BJ (cell line): ENCODE data around the gene KRTCAP2. TPM values are rescaled to one million over a fixed set of nuclear protein-coding genes. Genes with fewer than 3 reads are reported as not detected.
"Not testable (repeated sequence)": the region's sequence is repeated elsewhere in the genome, so short reads cannot be mapped to it uniquely, and the experiment has no call there.

ENCODE experiments used
- CTCF ChIA-PET: fragments of 350-600 bp; formaldehyde crosslinking; extraction: SDS; loops from one replicate; lab custom pipeline; 2021; ENCODE audit warnings: antibody characterized with exemption, inconsistent platforms; lab: Yijun Ruan, JAX
- POLR2A ChIA-PET: fragments of 300-600 bp; sonication (Branson Sonifier 250); formaldehyde crosslinking; extraction: SDS; loops from one replicate; lab custom pipeline; 2021; ENCODE audit warnings: antibody characterized with exemption; lab: Charles Lee
- DNase-seq: peaks from one replicate; pipeline ENCODE4 v3.0.0-alpha.2; 2011; ENCODE audit warnings: low read depth
- H3K27me3 ChIP-seq: 2 replicates; pipeline ENCODE4 v1.6.0; 2011; ENCODE audit warnings: low read length; ENCODE audit not compliant: control insufficient read depth, insufficient read depth
- H3K36me3 ChIP-seq: 2 replicates; pipeline ENCODE4 v1.5.1; 2011; ENCODE audit warnings: low read length; ENCODE audit not compliant: control insufficient read depth, insufficient read depth
- H3K4me3 ChIP-seq: 2 replicates; pipeline ENCODE4 v1.5.1; 2011; ENCODE audit warnings: low read depth, mild to moderate bottlenecking, control low read depth, low read length
- CTCF ChIP-seq: IDR thresholded peaks from 2 replicates; pipeline ENCODE4 v1.5.1; 2011; ENCODE audit warnings: low read depth, mild to moderate bottlenecking, control low read depth, inconsistent platforms, low read length, moderate library complexity; ENCODE audit not compliant: insufficient read depth
- polyA plus RNA-seq: library from polyadenylated mRNA; depleted of rRNA; stranded (reverse); fragments of >200 nt; gene quantifications from 2 replicates; pipeline ENCODE4 v1.2.3, GENCODE V29; 2011

Gene KRTCAP2
- polyA plus RNA-seq, 1 experiment = 225 TPM

DNA sequence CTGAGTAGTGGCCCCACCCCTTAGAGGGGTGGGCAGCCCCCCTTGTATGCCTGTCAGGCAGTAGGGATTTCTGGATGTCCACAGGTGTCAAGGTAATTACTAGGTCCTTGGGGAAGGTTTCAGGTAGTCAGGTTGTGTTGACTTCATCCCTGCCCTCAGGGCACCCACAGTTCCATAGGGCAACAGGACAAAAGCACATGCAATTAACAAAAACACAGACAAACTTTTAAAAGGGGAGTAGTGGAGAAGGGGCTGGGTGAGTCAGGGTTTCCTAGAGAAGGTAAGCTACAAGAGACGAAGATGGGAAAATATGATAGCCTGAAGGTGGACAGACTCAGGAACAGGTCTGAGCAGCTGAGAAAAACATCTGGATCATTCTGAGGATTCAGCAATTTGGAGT, 14.1 kb downstream of the KRTCAP2 start:
- TF ChIP-seq CTCF = no peak
- Histone ChIP-seq H3K4me3 (no peak overlapping the region), H3K36me3 (no peaks in the 10 kb centered on the region), H3K27me3 (no peaks in the 10 kb centered on the region)
- CTCF ChIA-PET = interaction anchor here (0.7 to 1.0 kb wide), 3 partner anchors 8 to 73 kb away, joined by 3 read pairs; partner anchors contain the start of gene KRTCAP2
- POLR2A ChIA-PET = no interaction called here
- no peak for DNase-seq

- H3K4me3 ChIP-seq, DNase-seq, H3K36me3 ChIP-seq, H3K27me3 ChIP-seq, POLR2A ChIA-PET: not testable (repeated sequence)
- CTCF ChIA-PET = interaction anchor here (0.6 to 0.9 kb wide), 2 partner anchors 20 to 70 kb away, joined by 3 read pairs; partner anchors contain the start of gene SLC50A1
Observed at GRCh38 chr1:155155996-155156643, 17.0 kb downstream of the KRTCAP2 start.

- H3K4me3 ChIP-seq = no peak overlapping the region
- POLR2A ChIA-PET = no interaction called here
- no peak for TF ChIP-seq CTCF
- peaks cover 1% of the 10 kb centered on the region; the same call in 1 of the 2 replicates for H3K27me3 ChIP-seq
- CTCF ChIA-PET = interaction anchor here (0.5 to 2.5 kb wide), 4 partner anchors 22 to 184 kb away, joined by 3 to 15 read pairs (median 3); no protein-coding TSS in a partner anchor
- H3K36me3 ChIP-seq = no peaks in the 10 kb centered on the region
- DNase-seq = no peak
Observed at GRCh38 chr1:155145491-155145890, 27.6 kb downstream of the KRTCAP2 start.

- peaks cover 5% of the 10 kb centered on the region for H3K36me3 ChIP-seq
- POLR2A ChIA-PET = no interaction called here
- H3K4me3 ChIP-seq = no peak overlapping the region
- peaks cover 1% of the 10 kb centered on the region; the same call in 1 of the 2 replicates for H3K27me3 ChIP-seq
- no peak for TF ChIP-seq CTCF
- no peak for DNase-seq
- CTCF ChIA-PET = interaction anchor here (1.1 to 3.1 kb wide), 3 partner anchors 21 to 50 kb away, joined by 3 to 12 read pairs (median 7); no protein-coding TSS in a partner anchor
Observed at GRCh38 chr1:155141749-155142148, 31.4 kb downstream of the KRTCAP2 start.

DNA sequence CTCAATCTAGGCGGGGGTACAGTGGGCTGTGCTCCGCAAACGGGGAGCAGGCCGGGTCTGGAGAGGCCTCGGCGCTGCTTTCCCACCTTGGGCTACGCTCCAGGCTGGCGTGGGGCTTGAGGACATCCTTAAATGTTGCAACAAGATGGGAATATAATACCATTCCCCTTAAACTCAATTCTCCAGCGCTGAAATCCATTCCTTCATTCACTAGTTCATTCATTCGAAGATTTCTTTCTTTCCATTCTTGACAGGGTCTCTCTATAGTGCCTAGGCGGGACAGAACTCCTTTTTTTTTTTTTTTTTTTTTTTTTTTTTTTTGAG, 32.5 kb downstream of the KRTCAP2 start:
- Histone ChIP-seq H3K4me3 (peak overlapping the region; percentile 80), H3K27me3 (no peaks in the 10 kb centered on the region), H3K36me3 (peaks cover 5% of the 10 kb centered on the region)
- ChIA-PET POLR2A (no interaction called here), CTCF (no interaction called here)
- no peak for DNase-seq
- TF ChIP-seq CTCF = no peak
